HCT116 (cell line): ENCODE data around the gene PKP1.

Source experiments
- CEBPB ChIP-seq: IDR thresholded peaks from 2 replicates; pipeline ENCODE4 v1.6.1; 2012; ENCODE audit warnings: low read depth
- CTCF ChIP-seq, 3 experiments: fragments of 200-600 bp in 1 of 3; sonication (generic) in 1 of 3; IDR thresholded peaks in 2 of 3; conservative IDR thresholded peaks in 1 of 3; 2 replicates each; pipeline ENCODE4 v1.5.1; 2012 to 2017; ENCODE audit warnings: low read depth in 2 of 3, low read length in 2 of 3, antibody characterized with exemption in 1 of 3, borderline replicate concordance in 1 of 3, control low read depth in 1 of 3, mild to moderate bottlenecking in 1 of 3, mixed read lengths in 1 of 3, mixed run types in 1 of 3, moderate library complexity in 1 of 3; ENCODE audit not compliant: insufficient read depth in 1 of 3
- EZH2 ChIP-seq: fragments of 200-600 bp; sonication (generic); IDR thresholded peaks from 2 replicates; pipeline ENCODE4 v1.6.1; 2017; ENCODE audit warnings: antibody characterized with exemption, mixed run types
- EZH2phosphoT487 ChIP-seq: fragments of 200-600 bp; IDR thresholded peaks from 2 replicates; pipeline ENCODE4 v1.6.1; 2018; ENCODE audit warnings: antibody characterized with exemption, borderline replicate concordance
- JUND ChIP-seq: IDR thresholded peaks from 2 replicates; pipeline ENCODE4 v1.6.1; 2012
- MAX ChIP-seq: IDR thresholded peaks from 2 replicates; pipeline ENCODE4 v1.6.1; 2012
- POLR2A ChIP-seq: IDR thresholded peaks from 2 replicates; pipeline ENCODE4 v1.7.0; 2011; ENCODE audit warnings: borderline replicate concordance; ENCODE audit not compliant: insufficient read depth, insufficient read length; ENCODE audit errors: extremely low read depth
- POLR2AphosphoS5 ChIP-seq: IDR thresholded peaks from 2 replicates; pipeline ENCODE4 v1.6.1; 2011; ENCODE audit warnings: mild to moderate bottlenecking, low read depth, low read length, moderate library complexity
- RAD21 ChIP-seq: IDR thresholded peaks from 2 replicates; pipeline ENCODE4 v1.6.1; 2012; ENCODE audit warnings: low read depth, mild to moderate bottlenecking
- REST ChIP-seq: IDR thresholded peaks from 2 replicates; pipeline ENCODE4 v1.6.1; 2012; ENCODE audit warnings: low read depth
- SIN3A ChIP-seq: IDR thresholded peaks from 2 replicates; pipeline ENCODE4 v1.6.1; 2012; ENCODE audit warnings: low read depth
- SP1 ChIP-seq: IDR thresholded peaks from 2 replicates; pipeline ENCODE4 v1.6.1; 2012; ENCODE audit warnings: low read depth
- ZNF274 ChIP-seq: fragments of 200-500 bp; sonication (Bioruptor generic); IDR thresholded peaks from 2 replicates; pipeline ENCODE4 v1.6.1; 2014; ENCODE audit warnings: mild to moderate bottlenecking, low read depth, low read length, inconsistent platforms

- TF ChIP-seq REST (no peak), SIN3A (no peak), RAD21 (no peak), CTCF (IDR thresholded peaks at IDR 0.05 in 2 of 3, conservative IDR thresholded peaks at IDR 0.05 in 1 of 3; ENCODE audit: borderline replicate concordance in 1 of 3, insufficient read depth in 1 of 3, low read depth in 2 of 3, low read length in 2 of 3) (no peak), EZH2 (no peak), MAX (no peak), CEBPB (no peak), POLR2A (no peak), POLR2AphosphoS5 (no peak), ZNF274 (no peak), EZH2phosphoT487 (no peak), JUND (no peak), SP1 (no peak)
Measured at GRCh38 chr1:201324306-201324705, 41.0 kb downstream of the PKP1 start.
